PC-9 (cell line): ENCODE measurements around the gene BUB1.

ENCODE experiments used
- EZH2 ChIP-seq: fragments of 200-600 bp; sonication (generic); IDR thresholded peaks from 2 replicates; pipeline ENCODE4 v1.8.0; 2017; ENCODE audit warnings: antibody characterized with exemption, low read depth
- TF ChIP-seq, protein P1 (sequence below): fragments of 200-600 bp; sonication (generic); conservative IDR thresholded peaks from 2 replicates; pipeline ENCODE4 v1.6.1; 2017; ENCODE audit warnings: mixed run types, antibody characterized with exemption, mild to moderate bottlenecking, moderate library complexity

DNA sequence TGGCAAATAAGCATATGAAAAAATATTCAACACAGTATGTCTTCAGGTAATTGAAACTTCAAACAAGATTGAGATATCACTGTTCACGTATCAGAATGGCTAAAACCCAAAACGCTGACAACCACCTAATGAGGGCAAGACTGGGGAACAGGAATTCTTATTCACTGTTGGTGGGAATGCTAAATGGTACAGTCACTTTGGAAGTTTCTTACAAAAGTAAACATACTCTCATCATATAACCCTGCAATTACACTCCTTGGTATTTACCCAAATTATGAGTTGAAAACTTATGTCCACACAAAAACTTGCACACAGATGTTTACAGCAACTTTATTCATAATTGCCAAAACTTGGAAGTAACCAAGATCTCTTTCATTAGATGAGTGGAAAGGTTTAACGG, 30.1 kb downstream of the BUB1 start:
- TF ChIP-seq, protein P1, sequence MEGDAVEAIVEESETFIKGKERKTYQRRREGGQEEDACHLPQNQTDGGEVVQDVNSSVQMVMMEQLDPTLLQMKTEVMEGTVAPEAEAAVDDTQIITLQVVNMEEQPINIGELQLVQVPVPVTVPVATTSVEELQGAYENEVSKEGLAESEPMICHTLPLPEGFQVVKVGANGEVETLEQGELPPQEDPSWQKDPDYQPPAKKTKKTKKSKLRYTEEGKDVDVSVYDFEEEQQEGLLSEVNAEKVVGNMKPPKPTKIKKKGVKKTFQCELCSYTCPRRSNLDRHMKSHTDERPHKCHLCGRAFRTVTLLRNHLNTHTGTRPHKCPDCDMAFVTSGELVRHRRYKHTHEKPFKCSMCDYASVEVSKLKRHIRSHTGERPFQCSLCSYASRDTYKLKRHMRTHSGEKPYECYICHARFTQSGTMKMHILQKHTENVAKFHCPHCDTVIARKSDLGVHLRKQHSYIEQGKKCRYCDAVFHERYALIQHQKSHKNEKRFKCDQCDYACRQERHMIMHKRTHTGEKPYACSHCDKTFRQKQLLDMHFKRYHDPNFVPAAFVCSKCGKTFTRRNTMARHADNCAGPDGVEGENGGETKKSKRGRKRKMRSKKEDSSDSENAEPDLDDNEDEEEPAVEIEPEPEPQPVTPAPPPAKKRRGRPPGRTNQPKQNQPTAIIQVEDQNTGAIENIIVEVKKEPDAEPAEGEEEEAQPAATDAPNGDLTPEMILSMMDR, result no peak
- no peak for TF ChIP-seq EZH2
